Nephron progenitor cell (in vitro differentiated cells): ENCODE results near the gene GTSE1.

Source experiments
- DNase-seq: peaks from one replicate; pipeline ENCODE4 v3.0.0; 2021
- H3K27ac Mint-ChIP-seq: 2 replicates; pipeline ENCODE4 v1.8.0; 2021; ENCODE audit warnings: mild to moderate bottlenecking, moderate library complexity, mixed read lengths
- H3K27me3 Mint-ChIP-seq: 2 replicates; pipeline ENCODE4 v1.8.0; 2021; ENCODE audit warnings: mild to moderate bottlenecking, low read depth, mixed read lengths; ENCODE audit not compliant: poor library complexity
- H3K36me3 Mint-ChIP-seq: 2 replicates; pipeline ENCODE4 v1.8.0; 2021; ENCODE audit warnings: low read depth, mixed read lengths
- H3K4me1 Mint-ChIP-seq: 2 replicates; pipeline ENCODE4 v1.8.0; 2021; ENCODE audit warnings: mixed read lengths
- H3K4me3 Mint-ChIP-seq: 2 replicates; pipeline ENCODE4 v1.8.0; 2021; ENCODE audit warnings: mild to moderate bottlenecking, moderate library complexity, mixed read lengths
- H3K9me3 Mint-ChIP-seq: 2 replicates; pipeline ENCODE4 v1.8.0; 2021; ENCODE audit warnings: mild to moderate bottlenecking, moderate library complexity, mixed read lengths
- CTCF ChIP-seq: fragments of 200-600 bp; sonication (generic); IDR thresholded peaks from 2 replicates; pipeline ENCODE4 v1.5.0; 2021; ENCODE audit warnings: antibody characterized with exemption

GTSE1 gene

GRCh38 chr22:46278656-46279645 lies 17.7 kb upstream of the GTSE1 start:
- TF ChIP-seq CTCF: no peak
- Mint-ChIP-seq H3K27ac (no peak overlapping the region), H3K36me3 (peaks cover 42% of the 10 kb centered on the region), H3K27me3 (peaks cover 12% of the 10 kb centered on the region), H3K4me1 (no peaks in the 10 kb centered on the region), H3K4me3 (no peak overlapping the region), H3K9me3 (no peaks in the 10 kb centered on the region)
- no peak for DNase-seq

- Mint-ChIP-seq H3K9me3 (no peaks in the 10 kb centered on the region), H3K27ac (no peak overlapping the region), H3K27me3 (peaks cover 12% of the 10 kb centered on the region), H3K4me3 (no peak overlapping the region), H3K4me1 (no peaks in the 10 kb centered on the region), H3K36me3 (peaks cover 46% of the 10 kb centered on the region)
- TF ChIP-seq CTCF: no peak
- DNase-seq: no peak
These were observed 16.4 kb upstream of the GTSE1 start for GRCh38 chr22:46280063-46280817.

GRCh38 chr22:46280999-46281623 lies 15.6 kb upstream of the GTSE1 start:
- peaks cover 9% of the 10 kb centered on the region for H3K27me3 Mint-ChIP-seq
- no peak overlapping the region for H3K4me3 Mint-ChIP-seq
- H3K36me3 Mint-ChIP-seq: peaks cover 46% of the 10 kb centered on the region

GRCh38 chr22:46281866-46282678 lies 14.6 kb upstream of the GTSE1 start:
- H3K4me3 Mint-ChIP-seq: no peak overlapping the region
- TF ChIP-seq CTCF: no peak
- DNase-seq: no peak
- no peaks in the 10 kb centered on the region for H3K4me1 Mint-ChIP-seq
- no peaks in the 10 kb centered on the region for H3K9me3 Mint-ChIP-seq
- peak overlapping the region; percentile 42 for H3K27ac Mint-ChIP-seq
- H3K36me3 Mint-ChIP-seq: peaks cover 40% of the 10 kb centered on the region
- peaks cover 9% of the 10 kb centered on the region for H3K27me3 Mint-ChIP-seq

More at GRCh38 chr22:46280999-46281623, 15.6 kb upstream of the GTSE1 start:
- H3K4me1 Mint-ChIP-seq: no peaks in the 10 kb centered on the region
- DNase-seq: no peak
- H3K27ac Mint-ChIP-seq: no peak overlapping the region
- TF ChIP-seq CTCF: no peak
- no peaks in the 10 kb centered on the region for H3K9me3 Mint-ChIP-seq

- no peaks in the 10 kb centered on the region for H3K9me3 Mint-ChIP-seq
These were observed 10.7 kb upstream of the GTSE1 start for GRCh38 chr22:46286006-46286405.

More at GRCh38 chr22:46286006-46286405, 10.7 kb upstream of the GTSE1 start:
- DNase-seq: no peak
- Mint-ChIP-seq H3K4me1 (peaks cover 6% of the 10 kb centered on the region), H3K4me3 (no peak overlapping the region), H3K36me3 (peaks cover 33% of the 10 kb centered on the region), H3K27ac (no peak overlapping the region), H3K27me3 (peaks cover 5% of the 10 kb centered on the region)
- no peak for TF ChIP-seq CTCF
